Mesendoderm (in vitro differentiated cells): ENCODE measurements around the gene SPOCK1.
A peak's percentile ranks its signal among the peaks of the same experiment; 100 is the strongest.

Source experiments
- DNase-seq: peaks from one replicate; pipeline ENCODE4 v3.0.0; 2013
- H2AK5ac ChIP-seq: 2 replicates; pipeline ENCODE4 v1.6.1; 2013; ENCODE audit warnings: low read length, inconsistent platforms
- H2BK120ac ChIP-seq: 2 replicates; pipeline ENCODE4 v1.6.1; 2013; ENCODE audit warnings: low read depth, mild to moderate bottlenecking, low read length, moderate library complexity, mixed read lengths
- H2BK15ac ChIP-seq: replicated peaks from 2 replicates; pipeline ENCODE4 v1.6.1; 2013; ENCODE audit warnings: low read depth, mild to moderate bottlenecking, moderate library complexity
- H2BK5ac ChIP-seq: 2 replicates; pipeline ENCODE4 v1.6.1; 2013; ENCODE audit warnings: low read length, inconsistent platforms
- H3K18ac ChIP-seq: 2 replicates; pipeline ENCODE4 v1.6.1; 2013; ENCODE audit warnings: mild to moderate bottlenecking, low read length, mixed read lengths
- H3K23ac ChIP-seq: one replicate; pipeline ENCODE4 v1.6.1; 2013; ENCODE audit warnings: low read length
- H3K27ac ChIP-seq: 2 replicates; pipeline ENCODE4 v1.5.1; 2013; ENCODE audit warnings: low read depth, mild to moderate bottlenecking, inconsistent platforms, low read length, moderate library complexity
- H3K27me3 ChIP-seq: 2 replicates; pipeline ENCODE4 v1.6.1; 2013; ENCODE audit warnings: low read length, control low read depth, mild to moderate bottlenecking, inconsistent platforms; ENCODE audit not compliant: insufficient read depth, poor library complexity
- H3K36me3 ChIP-seq: 2 replicates; pipeline ENCODE4 v1.6.1; 2013; ENCODE audit warnings: low read length, inconsistent platforms; ENCODE audit not compliant: control insufficient read depth, insufficient read depth
- H3K4ac ChIP-seq: one replicate; pipeline ENCODE4 v1.6.1; 2013; ENCODE audit warnings: low read depth, mild to moderate bottlenecking, low read length, moderate library complexity
- H3K4me1 ChIP-seq: 2 replicates; pipeline ENCODE4 v1.6.1; 2013; ENCODE audit warnings: low read depth, low read length, inconsistent platforms; ENCODE audit not compliant: control insufficient read depth
- H3K4me2 ChIP-seq: 2 replicates; pipeline ENCODE4 v1.6.1; 2013; ENCODE audit warnings: low read length
- H3K4me3 ChIP-seq: 2 replicates; pipeline ENCODE4 v1.5.1; 2013; ENCODE audit warnings: mild to moderate bottlenecking, low read length
- H3K56ac ChIP-seq: one replicate; pipeline ENCODE4 v1.6.1; 2013; ENCODE audit warnings: low read length
- H3K79me1 ChIP-seq: 2 replicates; pipeline ENCODE4 v1.6.1; 2013; ENCODE audit warnings: low read length, inconsistent platforms
- H3K79me2 ChIP-seq: 2 replicates; pipeline ENCODE4 v1.6.1; 2013; ENCODE audit warnings: mild to moderate bottlenecking, low read length; ENCODE audit not compliant: control insufficient read depth, insufficient read depth
- H3K9ac ChIP-seq: 2 replicates; pipeline ENCODE4 v1.6.1; 2013; ENCODE audit warnings: low read length, inconsistent platforms
- H4K5ac ChIP-seq: one replicate; pipeline ENCODE4 v1.6.1; 2013; ENCODE audit warnings: low read length
- H4K8ac ChIP-seq: one replicate; pipeline ENCODE4 v1.6.1; 2013; ENCODE audit warnings: low read depth, mild to moderate bottlenecking, control low read depth, low read length, moderate library complexity
- WGBS: extraction: QIAGEN DNeasy Blood & Tissue Kit; methylation state at CpG from one replicate; pipeline ENCODE4 v1.1.7; 2013; ENCODE audit warnings: low lambda C conversion rate, missing lambda C conversion rate; ENCODE audit not compliant: insufficient coverage; ENCODE audit errors: extremely low coverage; 5-methylcytosine and 5-hydroxymethylcytosine counted together

The SPOCK1 gene

GRCh38 chr5:137294604-137295003 is 204.5 kb downstream of the SPOCK1 start:
- no peak overlapping the region for H2BK120ac ChIP-seq
- H3K4me2 ChIP-seq = no peak overlapping the region
- no peak overlapping the region for H3K27ac ChIP-seq
- no peak overlapping the region for H3K9ac ChIP-seq
- no peak overlapping the region for H4K8ac ChIP-seq
- no peak overlapping the region for H4K5ac ChIP-seq
- no peaks in the 10 kb centered on the region for H3K79me2 ChIP-seq
- no peak overlapping the region for H3K4me3 ChIP-seq
- no peak overlapping the region for H2AK5ac ChIP-seq
- H3K27me3 ChIP-seq = no peaks in the 10 kb centered on the region
- DNase-seq = no peak
- no peak overlapping the region for H2BK15ac ChIP-seq
- no peak overlapping the region for H3K56ac ChIP-seq
- H3K18ac ChIP-seq = no peak overlapping the region
- H2BK5ac ChIP-seq = no peak overlapping the region
- WGBS = no CpG with 5 or more reads among the region's 1 CpG
- H3K4ac ChIP-seq = no peak overlapping the region
- no peaks in the 10 kb centered on the region for H3K4me1 ChIP-seq
- no peak overlapping the region for H3K23ac ChIP-seq
- no peaks in the 10 kb centered on the region for H3K36me3 ChIP-seq
- no peaks in the 10 kb centered on the region for H3K79me1 ChIP-seq

GRCh38 chr5:137292461-137293027 is 206.6 kb downstream of the SPOCK1 start:
- H2AK5ac ChIP-seq = no peak overlapping the region
- H2BK120ac ChIP-seq = no peak overlapping the region
- DNase-seq = no peak
- H3K27me3 ChIP-seq = no peaks in the 10 kb centered on the region
- no CpG with 5 or more reads among the region's 8 CpGs for WGBS
- H4K5ac ChIP-seq = no peak overlapping the region
- H3K4ac ChIP-seq = no peak overlapping the region
- H3K9ac ChIP-seq = no peak overlapping the region
- H3K23ac ChIP-seq = no peak overlapping the region
- no peaks in the 10 kb centered on the region for H3K4me1 ChIP-seq
- no peak overlapping the region for H3K27ac ChIP-seq
- no peak overlapping the region for H2BK15ac ChIP-seq
- H3K36me3 ChIP-seq = no peaks in the 10 kb centered on the region
- H2BK5ac ChIP-seq = no peak overlapping the region
- no peak overlapping the region for H3K56ac ChIP-seq
- no peak overlapping the region for H3K18ac ChIP-seq
- H4K8ac ChIP-seq = no peak overlapping the region
- no peaks in the 10 kb centered on the region for H3K79me2 ChIP-seq
- H3K4me2 ChIP-seq = no peak overlapping the region
- H3K79me1 ChIP-seq = no peaks in the 10 kb centered on the region
- H3K4me3 ChIP-seq = no peak overlapping the region

GRCh38 chr5:137291436-137291835 is 207.7 kb downstream of the SPOCK1 start:
- Histone ChIP-seq H3K4me2 (no peak overlapping the region), H3K27ac (no peak overlapping the region)

GRCh38 chr5:137291031-137291430 is 208.1 kb downstream of the SPOCK1 start:
- H2AK5ac ChIP-seq = no peak overlapping the region
- WGBS = no CpG with 5 or more reads among the region's 1 CpG
- no peak overlapping the region for H3K23ac ChIP-seq
- H3K9ac ChIP-seq = no peak overlapping the region
- no peaks in the 10 kb centered on the region for H3K36me3 ChIP-seq
- no peak overlapping the region for H3K18ac ChIP-seq
- no peaks in the 10 kb centered on the region for H3K4me1 ChIP-seq
- no peak overlapping the region for H3K4me3 ChIP-seq
- H3K56ac ChIP-seq = no peak overlapping the region
- H3K79me1 ChIP-seq = no peaks in the 10 kb centered on the region
- H2BK120ac ChIP-seq = no peak overlapping the region
- no peak overlapping the region for H3K27ac ChIP-seq
- no peaks in the 10 kb centered on the region for H3K79me2 ChIP-seq
- H4K8ac ChIP-seq = no peak overlapping the region
- H4K5ac ChIP-seq = no peak overlapping the region
- no peak overlapping the region for H2BK15ac ChIP-seq
- H3K27me3 ChIP-seq = no peaks in the 10 kb centered on the region
- no peak overlapping the region for H3K4me2 ChIP-seq
- H2BK5ac ChIP-seq = no peak overlapping the region
- DNase-seq = no peak
- H3K4ac ChIP-seq = no peak overlapping the region

More at GRCh38 chr5:137291436-137291835, 207.7 kb downstream of the SPOCK1 start:
- H2BK5ac ChIP-seq = no peak overlapping the region
- no peaks in the 10 kb centered on the region for H3K36me3 ChIP-seq
- no peak overlapping the region for H2BK15ac ChIP-seq
- no peak overlapping the region for H3K4ac ChIP-seq
- no peak overlapping the region for H3K9ac ChIP-seq
- H4K5ac ChIP-seq = no peak overlapping the region
- H3K4me3 ChIP-seq = no peak overlapping the region
- no CpG with 5 or more reads among the region's 2 CpGs for WGBS
- peak; percentile 18 for DNase-seq
- no peak overlapping the region for H4K8ac ChIP-seq
- no peak overlapping the region for H3K56ac ChIP-seq
- H3K4me1 ChIP-seq = no peaks in the 10 kb centered on the region
- no peak overlapping the region for H3K18ac ChIP-seq
- no peak overlapping the region for H2BK120ac ChIP-seq
- no peaks in the 10 kb centered on the region for H3K27me3 ChIP-seq
- no peaks in the 10 kb centered on the region for H3K79me1 ChIP-seq
- no peak overlapping the region for H3K23ac ChIP-seq
- no peak overlapping the region for H2AK5ac ChIP-seq
- H3K79me2 ChIP-seq = no peaks in the 10 kb centered on the region

- H3K4me2 ChIP-seq = no peak overlapping the region
- H4K8ac ChIP-seq = no peak overlapping the region
- H3K79me1 ChIP-seq = no peaks in the 10 kb centered on the region
- no peaks in the 10 kb centered on the region for H3K79me2 ChIP-seq
- no peak overlapping the region for H2BK5ac ChIP-seq
- H3K4me3 ChIP-seq = no peak overlapping the region
- H3K4ac ChIP-seq = no peak overlapping the region
- no peak overlapping the region for H2BK15ac ChIP-seq
- no peaks in the 10 kb centered on the region for H3K36me3 ChIP-seq
- no CpG with 5 or more reads among the region's 3 CpGs for WGBS
- H3K56ac ChIP-seq = no peak overlapping the region
- no peak overlapping the region for H2AK5ac ChIP-seq
- H3K4me1 ChIP-seq = no peaks in the 10 kb centered on the region
- no peak overlapping the region for H3K23ac ChIP-seq
- no peaks in the 10 kb centered on the region for H3K27me3 ChIP-seq
- no peak for DNase-seq
- no peak overlapping the region for H3K9ac ChIP-seq
- no peak overlapping the region for H3K27ac ChIP-seq
- no peak overlapping the region for H4K5ac ChIP-seq
- H2BK120ac ChIP-seq = no peak overlapping the region
- H3K18ac ChIP-seq = no peak overlapping the region
These were observed 208.8 kb downstream of the SPOCK1 start for GRCh38 chr5:137290373-137290772.

- H2BK5ac ChIP-seq = no peak overlapping the region
- WGBS = no CpG with 5 or more reads among the region's 1 CpG
- H3K79me1 ChIP-seq = no peaks in the 10 kb centered on the region
- no peaks in the 10 kb centered on the region for H3K79me2 ChIP-seq
- H3K18ac ChIP-seq = no peak overlapping the region
- H3K23ac ChIP-seq = no peak overlapping the region
- H3K4me2 ChIP-seq = no peak overlapping the region
- H4K8ac ChIP-seq = no peak overlapping the region
- H3K4me3 ChIP-seq = no peak overlapping the region
- no peak overlapping the region for H2BK15ac ChIP-seq
- H3K36me3 ChIP-seq = no peaks in the 10 kb centered on the region
- no peak overlapping the region for H3K27ac ChIP-seq
- no peak overlapping the region for H3K56ac ChIP-seq
- H2AK5ac ChIP-seq = no peak overlapping the region
- H3K4ac ChIP-seq = no peak overlapping the region
- no peaks in the 10 kb centered on the region for H3K4me1 ChIP-seq
- no peak overlapping the region for H3K9ac ChIP-seq
- H2BK120ac ChIP-seq = no peak overlapping the region
- no peak for DNase-seq
- H3K27me3 ChIP-seq = no peaks in the 10 kb centered on the region
- no peak overlapping the region for H4K5ac ChIP-seq
These were observed 209.3 kb downstream of the SPOCK1 start for GRCh38 chr5:137289856-137290255.
